Measurements from ENCODE around the gene TMUB1.

The TMUB1 gene

GRCh38 chr7:151066273-151066974 lies 16.9 kb downstream of the TMUB1 start:
- no peak for DNase-seq

DNA sequence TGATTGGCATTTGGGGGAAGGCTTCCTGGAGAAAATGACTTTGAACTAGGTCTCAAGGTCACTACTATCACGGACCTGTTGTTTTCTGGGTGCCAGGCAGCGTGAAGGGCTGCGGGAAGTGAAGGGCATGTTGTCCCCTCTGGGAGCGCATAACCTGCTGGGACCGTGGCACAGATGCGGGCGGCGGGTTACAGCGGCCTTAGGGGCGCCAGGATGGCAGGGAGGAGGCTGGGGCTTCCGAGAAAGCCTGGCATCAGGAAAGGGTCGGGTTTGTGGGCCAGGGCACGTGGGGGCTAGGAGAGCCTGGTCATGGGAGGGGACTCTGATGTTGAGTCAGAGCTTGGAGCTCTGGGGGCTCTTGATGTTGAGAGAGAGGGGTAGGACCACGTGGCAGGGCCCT lies 17.8 kb downstream of the TMUB1 start:
- no peak for DNase-seq

- no peak for DNase-seq
Measured at GRCh38 chr7:151064993-151065392, 18.3 kb downstream of the TMUB1 start.

DNA sequence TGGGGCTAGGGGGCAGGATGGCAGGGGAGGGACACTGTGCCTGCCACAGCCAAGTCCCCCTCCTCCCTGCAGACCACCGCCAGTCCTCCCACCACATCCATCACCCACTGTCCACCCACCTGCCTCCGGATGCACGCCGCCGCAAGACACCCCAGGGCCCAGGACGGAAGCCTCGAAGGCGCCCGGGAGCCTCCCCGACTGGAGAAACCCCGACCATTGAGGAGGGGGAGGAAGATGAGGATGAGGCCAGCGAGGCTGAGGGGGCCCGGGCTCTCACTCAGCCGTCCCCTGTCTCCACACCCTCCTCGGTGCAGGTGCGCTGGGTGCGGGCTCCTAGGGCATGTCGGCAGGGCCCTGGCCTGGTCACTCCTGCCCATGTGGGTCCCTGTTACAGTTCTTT lies 18.8 kb downstream of the TMUB1 start:
- DNase-seq, result no peak

DNA sequence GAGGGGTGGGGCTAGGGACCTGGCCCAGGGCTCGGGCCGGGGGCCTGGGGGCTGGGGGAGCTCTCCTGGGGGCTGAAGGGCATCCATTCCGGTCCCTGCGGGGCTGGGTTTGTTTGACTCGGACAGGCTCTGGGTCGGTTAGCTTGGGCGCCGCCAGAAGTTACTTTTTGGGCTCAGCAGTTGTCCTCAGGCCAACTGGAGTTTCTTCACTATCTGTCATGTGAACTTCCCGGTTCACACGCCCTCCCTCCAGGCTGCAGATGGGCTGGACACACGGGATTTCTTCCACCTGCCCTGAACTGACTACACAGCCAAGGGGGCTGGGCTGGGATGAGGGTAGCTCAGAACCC lies 20.1 kb downstream of the TMUB1 start:
- DNase-seq, result no peak

- DNase-seq, result no peak
Measured at GRCh38 chr7:151062399-151063211, 20.7 kb downstream of the TMUB1 start.

DNA sequence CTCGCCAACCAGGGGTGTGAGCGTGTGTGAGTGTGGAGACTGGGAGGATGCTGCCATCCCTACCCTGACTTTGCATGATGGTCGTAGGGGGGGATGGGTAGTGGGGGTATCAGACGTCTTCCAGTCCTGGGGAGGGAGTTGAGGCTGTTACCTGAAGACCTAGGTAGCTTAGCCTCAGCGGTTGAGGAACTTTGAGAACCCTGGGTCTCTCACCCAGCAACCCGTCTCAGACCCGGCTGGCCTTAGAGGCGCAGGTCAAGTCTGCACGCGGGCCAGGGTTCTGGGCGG lies 21.2 kb downstream of the TMUB1 start:
- DNase-seq, result no peak

GRCh38 chr7:151061213-151062110 lies 21.8 kb downstream of the TMUB1 start:
- DNase-seq, result no peak

GRCh38 chr7:151060416-151061212 lies 22.7 kb downstream of the TMUB1 start:
- DNase-seq, result no peak

- DNase-seq, result no peak
Measured at GRCh38 chr7:151060113-151060415, 23.2 kb downstream of the TMUB1 start.

- peak; percentile 58 for DNase-seq
Measured at GRCh38 chr7:151059367-151060112, 23.8 kb downstream of the TMUB1 start, which contains the start of gene SLC4A2. SLC4A2 (plus strand) TSS chr7:151059589; CDS start chr7:151061988, 2,399 bp downstream.

DNA sequence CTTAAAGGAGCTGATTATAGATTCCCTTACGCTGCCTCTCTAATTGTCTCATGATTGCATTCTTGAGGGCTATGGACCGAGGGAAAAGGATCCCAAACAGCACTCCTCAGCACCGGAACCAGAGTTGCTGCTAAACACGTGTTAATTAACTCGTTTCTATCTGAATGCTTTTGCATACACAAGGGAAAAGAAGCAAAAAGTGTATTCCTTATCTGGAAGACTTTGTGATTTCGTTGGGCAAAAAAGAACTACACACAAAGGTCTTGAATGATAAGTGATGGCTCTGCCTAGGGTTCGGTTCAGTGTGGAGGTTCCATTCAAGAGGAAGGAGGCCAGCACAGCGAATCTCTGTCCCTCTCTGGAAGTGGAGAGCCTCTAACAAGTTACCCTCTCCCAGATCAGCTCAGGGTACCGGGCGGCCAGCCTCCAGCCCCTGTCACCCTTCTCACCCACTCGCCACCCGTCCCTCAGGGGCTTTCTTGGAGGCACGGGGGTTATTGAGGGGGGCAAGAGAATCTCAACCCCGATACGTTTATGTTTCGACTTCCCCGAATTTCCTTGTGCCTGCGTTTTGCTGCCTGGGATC lies 24.4 kb downstream of the TMUB1 start:
- DNase-seq, result no peak

DNA sequence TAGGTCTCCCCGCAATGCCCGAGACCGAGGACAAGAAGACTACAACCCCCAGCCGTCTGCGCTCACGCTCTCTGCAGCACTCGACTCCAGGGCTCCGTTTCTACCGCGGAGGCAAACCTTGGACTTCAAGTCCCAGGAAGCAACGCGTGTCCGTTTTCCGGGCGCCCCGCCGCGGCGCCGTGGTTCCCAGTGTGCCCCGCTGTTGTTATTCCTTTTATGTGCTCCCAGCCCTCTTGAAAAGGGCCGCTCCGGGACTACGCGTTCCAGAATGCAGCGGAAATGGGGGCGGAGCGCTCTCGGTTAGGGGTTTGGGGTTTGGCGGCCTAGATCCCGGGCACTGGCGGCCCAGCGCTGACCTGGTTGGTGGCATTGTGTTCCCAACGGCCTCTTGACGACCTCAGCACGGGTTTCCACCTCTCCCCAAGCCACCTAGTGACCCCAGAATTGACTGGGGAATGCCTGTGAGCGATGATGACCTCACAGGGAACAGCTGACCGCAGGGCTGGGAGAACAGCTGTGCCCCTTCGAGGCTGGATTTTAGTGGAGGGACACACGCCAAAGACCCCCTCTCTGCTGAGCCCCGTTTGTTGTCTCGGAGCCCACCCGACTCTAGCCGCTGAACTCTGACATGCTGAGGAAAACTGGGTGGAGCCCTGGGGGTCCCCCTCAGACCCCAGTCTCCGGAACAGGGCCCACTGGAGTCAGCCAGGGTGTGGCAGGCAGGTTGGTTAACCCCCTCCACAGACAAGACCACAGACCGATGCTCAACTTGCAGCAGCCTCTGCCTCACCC lies 25.1 kb downstream of the TMUB1 start:
- DNase-seq, result peak; percentile 95

- DNase-seq, result no peak
Measured at GRCh38 chr7:151057506-151057988, 25.7 kb downstream of the TMUB1 start, which contains the start of gene CDK5. CDK5 (minus strand) TSS chr7:151057897; CDS start chr7:151057848, 49 bp downstream.

DNA sequence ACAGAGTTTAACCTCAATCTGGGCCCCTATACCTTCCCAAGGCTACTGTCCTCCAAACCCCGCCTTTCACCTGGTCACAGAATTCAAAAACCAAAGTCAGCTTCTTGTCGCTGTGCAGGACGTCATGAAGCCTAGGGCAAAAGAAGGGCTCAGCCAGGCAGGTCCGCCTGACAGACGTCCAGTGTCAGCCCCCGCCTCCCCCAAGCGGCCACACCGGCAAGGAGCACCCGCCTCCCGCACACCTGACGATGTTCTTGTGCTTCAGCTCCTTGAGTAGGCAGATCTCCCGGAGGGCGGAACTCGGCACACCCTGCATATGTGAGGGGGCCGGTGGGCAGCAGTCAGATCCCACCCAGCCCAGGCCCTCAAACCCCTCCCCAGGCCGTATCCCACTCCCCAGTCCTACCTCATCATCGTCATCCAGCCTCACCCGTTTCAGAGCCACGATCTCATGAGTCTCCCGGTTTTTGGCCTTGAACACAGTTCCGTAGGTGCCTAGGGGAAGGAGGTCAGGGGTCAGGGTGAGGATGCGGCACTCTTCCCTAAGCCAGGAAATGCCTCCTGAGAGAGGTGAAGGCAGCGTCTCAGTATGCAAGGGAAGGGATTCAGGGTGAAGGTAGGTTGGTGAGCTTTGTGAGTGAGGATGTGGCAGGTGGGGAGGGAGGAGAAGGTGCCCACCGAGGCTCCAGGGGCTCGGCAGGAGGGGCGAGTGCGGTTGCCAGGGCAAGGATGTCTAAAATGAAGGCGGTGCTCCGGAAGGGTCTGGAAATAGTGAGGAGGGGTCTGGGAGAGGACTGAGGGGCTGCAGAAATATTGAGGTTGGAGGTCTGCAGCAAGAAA lies 26.4 kb downstream of the TMUB1 start:
- DNase-seq, result no peak

- DNase-seq, result no peak
Measured at GRCh38 chr7:151056283-151056665, 27.0 kb downstream of the TMUB1 start.

GRCh38 chr7:151053751-151054150 lies 29.5 kb downstream of the TMUB1 start:
- no peak for DNase-seq

DNA sequence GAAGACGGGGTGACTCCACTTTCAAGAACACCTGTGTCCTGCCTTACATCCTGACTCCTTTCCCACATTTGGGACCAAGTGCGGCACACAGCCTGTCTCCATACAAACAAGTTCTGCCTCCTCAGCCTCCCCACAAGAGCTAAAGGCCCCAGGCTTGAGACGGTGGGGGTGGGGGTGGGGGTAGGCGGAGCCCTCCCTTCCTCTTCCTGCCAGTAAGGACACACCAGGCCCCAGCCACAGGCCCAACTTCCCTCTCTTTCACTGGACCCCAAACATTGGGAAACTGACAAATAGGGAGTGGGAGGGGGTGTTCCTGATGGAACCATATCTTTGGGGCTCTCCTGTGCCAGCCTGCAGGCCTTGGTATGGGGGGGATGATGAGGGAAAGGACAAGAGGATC lies 30.2 kb downstream of the TMUB1 start:
- no peak for DNase-seq

DNA sequence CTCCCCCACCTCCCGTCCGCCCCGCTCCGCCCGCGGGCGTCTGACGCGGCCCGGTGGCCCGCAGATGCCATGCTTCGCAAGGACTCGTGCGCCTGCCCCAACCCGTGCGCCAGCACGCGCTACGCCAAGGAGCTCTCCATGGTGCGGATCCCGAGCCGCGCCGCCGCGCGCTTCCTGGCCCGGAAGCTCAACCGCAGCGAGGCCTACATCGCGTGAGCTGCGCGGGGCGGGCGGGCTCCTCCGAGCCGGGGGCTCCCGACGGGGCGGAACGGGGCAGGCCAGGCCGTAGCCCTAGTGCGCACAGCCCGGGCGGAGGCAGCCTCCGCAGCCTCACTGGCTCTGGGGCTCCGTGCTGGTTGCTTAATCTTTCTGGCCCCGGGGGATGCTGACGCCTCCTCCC lies 32.2 kb downstream of the TMUB1 start:
- DNase-seq, result peak; percentile 19

All from activated CD4-positive, alpha-beta T cell treated with anti-CD3 and anti-CD28 coated beads for 1 hour (primary cell).